ENCODE results near the gene UGCG.

DNA sequence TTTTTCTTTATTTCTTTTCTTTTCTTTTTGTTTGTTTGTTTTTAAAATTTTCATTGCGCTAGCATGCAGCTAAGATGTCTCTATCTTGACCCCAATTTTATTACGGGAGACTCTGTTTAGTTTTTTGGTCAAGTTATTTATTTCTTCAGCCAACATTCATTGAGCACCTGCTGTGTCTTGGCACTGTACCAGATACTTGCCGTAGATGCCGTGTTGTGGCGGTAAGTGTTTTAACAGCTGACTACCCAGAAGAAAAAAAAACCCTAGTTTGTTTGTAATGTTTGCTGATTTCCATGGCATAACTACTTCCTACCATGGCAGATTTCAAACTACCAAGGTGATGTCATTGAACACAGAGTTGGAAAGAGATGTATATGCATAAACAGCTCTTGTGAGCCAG, 65.0 kb downstream of the UGCG start:
- TF ChIP-seq, protein P1, sequence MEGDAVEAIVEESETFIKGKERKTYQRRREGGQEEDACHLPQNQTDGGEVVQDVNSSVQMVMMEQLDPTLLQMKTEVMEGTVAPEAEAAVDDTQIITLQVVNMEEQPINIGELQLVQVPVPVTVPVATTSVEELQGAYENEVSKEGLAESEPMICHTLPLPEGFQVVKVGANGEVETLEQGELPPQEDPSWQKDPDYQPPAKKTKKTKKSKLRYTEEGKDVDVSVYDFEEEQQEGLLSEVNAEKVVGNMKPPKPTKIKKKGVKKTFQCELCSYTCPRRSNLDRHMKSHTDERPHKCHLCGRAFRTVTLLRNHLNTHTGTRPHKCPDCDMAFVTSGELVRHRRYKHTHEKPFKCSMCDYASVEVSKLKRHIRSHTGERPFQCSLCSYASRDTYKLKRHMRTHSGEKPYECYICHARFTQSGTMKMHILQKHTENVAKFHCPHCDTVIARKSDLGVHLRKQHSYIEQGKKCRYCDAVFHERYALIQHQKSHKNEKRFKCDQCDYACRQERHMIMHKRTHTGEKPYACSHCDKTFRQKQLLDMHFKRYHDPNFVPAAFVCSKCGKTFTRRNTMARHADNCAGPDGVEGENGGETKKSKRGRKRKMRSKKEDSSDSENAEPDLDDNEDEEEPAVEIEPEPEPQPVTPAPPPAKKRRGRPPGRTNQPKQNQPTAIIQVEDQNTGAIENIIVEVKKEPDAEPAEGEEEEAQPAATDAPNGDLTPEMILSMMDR (IDR thresholded peaks at IDR 0.05), result no peak
- TF ChIP-seq EZH2 (IDR thresholded peaks at IDR 0.05), result no peak

Data from neural progenitor cell (in vitro differentiated cells).